HG03558 (cell line): ENCODE data around the gene MTHFD1L.
"Not testable (repeated sequence)": the region's sequence is repeated elsewhere in the genome, so short reads cannot be mapped to it uniquely, and the experiment has no call there.

Source experiments
- ATAC-seq: cut with Tn5 transposase; IDR thresholded peaks from one replicate; pipeline ENCODE4 v1.9.1; 2021; ENCODE audit warnings: moderate number of reproducible peaks; ENCODE audit not compliant: unreplicated experiment; ENCODE audit errors: extremely low read depth

MTHFD1L gene

GRCh38 chr6:150865406-150866146, at the start of gene MTHFD1L:
TSS of gene MTHFD1L (plus strand) at chr6:150865702. CDS start at chr6:150865823, 121 bp downstream.
- ATAC-seq, result peak; percentile 75

GRCh38 chr6:150816554-150816953, 48.9 kb upstream of the MTHFD1L start:
- ATAC-seq, result not testable (repeated sequence)

- no peak for ATAC-seq
Measured at GRCh38 chr6:150822932-150823331, 42.6 kb upstream of the MTHFD1L start.

GRCh38 chr6:150826788-150827187, 38.7 kb upstream of the MTHFD1L start:
- no peak for ATAC-seq

GRCh38 chr6:150828107-150828506, 37.4 kb upstream of the MTHFD1L start:
- ATAC-seq, result not testable (repeated sequence)

GRCh38 chr6:150830439-150831165, 34.9 kb upstream of the MTHFD1L start:
- ATAC-seq, result no peak

GRCh38 chr6:150831577-150831976, 33.9 kb upstream of the MTHFD1L start:
- no peak for ATAC-seq

- ATAC-seq, result no peak
Measured at GRCh38 chr6:150835620-150836019, 29.9 kb upstream of the MTHFD1L start.

GRCh38 chr6:150840185-150840584, 25.3 kb upstream of the MTHFD1L start:
- ATAC-seq, result no peak

GRCh38 chr6:150841189-150841588, 24.3 kb upstream of the MTHFD1L start:
- ATAC-seq, result no peak

- no peak for ATAC-seq
Measured at GRCh38 chr6:150841697-150842096, 23.8 kb upstream of the MTHFD1L start.

- no peak for ATAC-seq
Measured at GRCh38 chr6:150844371-150844770, 21.1 kb upstream of the MTHFD1L start.

GRCh38 chr6:150846641-150847040, 18.9 kb upstream of the MTHFD1L start:
- no peak for ATAC-seq

GRCh38 chr6:150848400-150848799, 17.1 kb upstream of the MTHFD1L start:
- ATAC-seq, result no peak

GRCh38 chr6:150854392-150854791, 11.1 kb upstream of the MTHFD1L start:
- ATAC-seq, result not testable (repeated sequence)

- not testable (repeated sequence) for ATAC-seq
Measured at GRCh38 chr6:150855171-150855570, 10.3 kb upstream of the MTHFD1L start.

GRCh38 chr6:150857062-150857944, 8.2 kb upstream of the MTHFD1L start:
- ATAC-seq, result no peak

- no peak for ATAC-seq
Measured at GRCh38 chr6:150857945-150858308, 7.6 kb upstream of the MTHFD1L start.

- ATAC-seq, result not testable (repeated sequence)
Measured at GRCh38 chr6:150861448-150862168, 3.9 kb upstream of the MTHFD1L start.
